Measurements from ENCODE around the gene EFCAB6. TPM values are rescaled to one million over a fixed set of nuclear protein-coding genes. Genes with fewer than 3 reads are reported as not detected.

EFCAB6 gene
- total and polyA plus RNA-seq, 10 of the 15 experiments (the other 5 are each of a cell fraction or from before 2014, with no cell fraction given): 0.05 to 0.42 (median 0.19) TPM

- no peak for TF ChIP-seq BCLAF1 (IDR thresholded peaks at IDR 0.05)
- TF ChIP-seq ASH2L (IDR thresholded peaks at IDR 0.05; ENCODE audit: borderline replicate concordance, low read depth): no peak
- TF ChIP-seq NFYA (IDR thresholded peaks at IDR 0.05; ENCODE audit: borderline replicate concordance, low read depth, low read length): no peak
- TF ChIP-seq SRF (IDR thresholded peaks at IDR 0.05; ENCODE audit: low read depth in 2 of 2, low read length in 2 of 2): no peak
- no peak for TF ChIP-seq SREBF1 (IDR thresholded peaks at IDR 0.05; ENCODE audit: low read length)
- TF ChIP-seq ZNF687 (IDR thresholded peaks at IDR 0.05): no peak
- TF ChIP-seq SMARCA5 (IDR thresholded peaks at IDR 0.05): no peak
- no peak for TF ChIP-seq ZSCAN29 (IDR thresholded peaks at IDR 0.05)
- no peak for TF ChIP-seq POLR2AphosphoS5 (IDR thresholded peaks at IDR 0.05; ENCODE audit: low read length)
- TF ChIP-seq WRNIP1 (IDR thresholded peaks at IDR 0.05; ENCODE audit: borderline replicate concordance, low read depth, low read length): no peak
Measured at GRCh38 chr22:43726322-43726721, 85.8 kb downstream of the EFCAB6 start (continued).

All from GM12878 (cell line).